Measurements from ENCODE around the gene CLEC10A. TPM values are rescaled to one million over a fixed set of nuclear protein-coding genes. Genes with fewer than 3 reads are reported as not detected.

The CLEC10A gene
- total and polyA plus RNA-seq, 2 experiments from 2014 or later = 0.21 to 0.37 TPM

DNA sequence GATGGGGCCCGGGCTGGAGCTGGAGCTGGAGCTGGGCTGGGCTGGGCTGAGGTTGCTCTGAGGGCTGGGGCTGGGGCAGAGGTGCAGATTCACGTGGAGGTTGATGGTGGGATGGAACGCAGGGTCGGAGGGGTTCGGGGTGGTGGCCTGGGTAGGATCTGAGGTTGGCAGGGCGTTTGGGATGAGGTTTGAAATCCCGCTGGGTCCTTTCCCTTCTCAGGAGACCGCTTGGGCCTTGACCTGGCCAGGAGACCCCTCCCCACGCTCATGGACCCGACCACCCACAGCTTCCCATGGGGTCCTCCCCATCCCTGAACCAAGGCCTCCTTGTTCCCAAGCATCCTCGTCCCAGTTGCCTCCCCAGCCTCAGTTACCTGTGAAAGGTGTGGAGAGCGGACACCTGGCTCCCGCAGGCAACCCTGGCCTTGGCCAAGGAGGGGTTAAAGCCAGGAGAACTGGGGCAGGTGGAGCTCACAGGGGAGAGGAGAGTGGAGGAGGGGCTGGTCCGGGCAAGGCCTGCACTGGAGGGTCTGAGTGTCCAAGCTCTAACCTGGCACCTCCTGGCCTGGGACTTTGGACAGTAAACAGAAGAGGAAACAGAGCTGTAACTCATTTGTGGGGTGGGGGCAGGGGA is 34.3 kb upstream of the CLEC10A start, which contains the start of gene ASGR2:
Gene ASGR2 (minus strand): TSS at position 582 of the 634 bp plus-strand sequence. CDS start 582 bp downstream, outside the sequence.
- Histone ChIP-seq H3K27me3 (no peaks in the 10 kb centered on the region), H3K9me2 (replicated peaks; ENCODE audit: insufficient read depth) (no peaks in the 10 kb centered on the region), H4K20me1 (ENCODE audit: insufficient read depth, poor library complexity, severe bottlenecking) (no peaks in the 10 kb centered on the region), H3K27ac (peak within 1 kb of the TSS; percentile 81), H3K4me1 (ENCODE audit: insufficient read depth) (peaks cover 7% of the 10 kb centered on the region), H2AFZ (no peak within 1 kb of the TSS), H3K4me3 (no peak within 1 kb of the TSS), H3K36me3 (replicated peaks; ENCODE audit: insufficient read depth, low read depth) (no peaks in the 10 kb centered on the region), H3K9me3 (ENCODE audit: low read depth) (no peaks in the 10 kb centered on the region), H3K4me2 (peak within 1 kb of the TSS; percentile 55), H3K79me2 (no peaks in the 10 kb centered on the region)
- peak; percentile 60 for DNase-seq (ENCODE audit: low spot score)
- TF ChIP-seq EZH2 (IDR thresholded peaks at IDR 0.05; ENCODE audit: borderline replicate concordance) (no peak), EZH2phosphoT487 (IDR thresholded peaks at IDR 0.05; ENCODE audit: low read depth, severe bottlenecking, unreplicated experiment) (no peak)
- TF ChIP-seq, protein P1, sequence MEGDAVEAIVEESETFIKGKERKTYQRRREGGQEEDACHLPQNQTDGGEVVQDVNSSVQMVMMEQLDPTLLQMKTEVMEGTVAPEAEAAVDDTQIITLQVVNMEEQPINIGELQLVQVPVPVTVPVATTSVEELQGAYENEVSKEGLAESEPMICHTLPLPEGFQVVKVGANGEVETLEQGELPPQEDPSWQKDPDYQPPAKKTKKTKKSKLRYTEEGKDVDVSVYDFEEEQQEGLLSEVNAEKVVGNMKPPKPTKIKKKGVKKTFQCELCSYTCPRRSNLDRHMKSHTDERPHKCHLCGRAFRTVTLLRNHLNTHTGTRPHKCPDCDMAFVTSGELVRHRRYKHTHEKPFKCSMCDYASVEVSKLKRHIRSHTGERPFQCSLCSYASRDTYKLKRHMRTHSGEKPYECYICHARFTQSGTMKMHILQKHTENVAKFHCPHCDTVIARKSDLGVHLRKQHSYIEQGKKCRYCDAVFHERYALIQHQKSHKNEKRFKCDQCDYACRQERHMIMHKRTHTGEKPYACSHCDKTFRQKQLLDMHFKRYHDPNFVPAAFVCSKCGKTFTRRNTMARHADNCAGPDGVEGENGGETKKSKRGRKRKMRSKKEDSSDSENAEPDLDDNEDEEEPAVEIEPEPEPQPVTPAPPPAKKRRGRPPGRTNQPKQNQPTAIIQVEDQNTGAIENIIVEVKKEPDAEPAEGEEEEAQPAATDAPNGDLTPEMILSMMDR (IDR thresholded peaks at IDR 0.05; ENCODE audit: poor library complexity) = no peak
- WGBS (ENCODE audit: low lambda C conversion rate, missing lambda C conversion rate) = 70% methylated on average over 14 of the region's 14 CpGs

DNA sequence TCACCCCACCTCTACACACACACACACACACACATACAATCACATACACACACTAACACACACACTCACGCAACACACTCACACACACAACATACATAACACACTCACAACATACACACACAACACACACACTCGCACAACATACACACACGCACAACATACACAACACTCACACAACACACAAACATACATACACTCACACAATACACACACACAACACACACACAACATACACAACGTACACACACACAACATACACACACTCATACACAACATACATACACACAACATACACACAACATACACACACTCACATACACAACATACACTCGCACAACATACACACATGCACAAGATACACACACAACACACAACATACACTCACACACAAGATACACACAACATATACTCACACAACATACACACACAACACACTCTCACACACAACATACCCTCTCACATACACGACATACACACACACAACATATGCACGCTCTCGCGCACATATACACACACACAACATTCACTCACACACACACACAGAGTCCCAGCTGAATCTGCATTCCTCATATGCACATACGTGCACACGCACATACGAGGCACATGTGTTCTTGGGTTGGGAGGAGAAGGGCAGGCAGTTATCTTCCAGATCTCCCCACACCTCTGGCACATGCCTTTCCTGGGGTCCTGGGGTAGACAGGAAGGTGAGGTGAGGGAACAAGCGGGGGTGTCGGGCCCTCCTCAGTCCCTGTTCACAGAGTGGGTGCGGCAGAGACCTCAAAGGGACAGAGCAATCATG is 33.4 kb upstream of the CLEC10A start:
- Histone ChIP-seq H4K20me1 (ENCODE audit: insufficient read depth, poor library complexity, severe bottlenecking) (no peaks in the 10 kb centered on the region), H3K79me2 (no peaks in the 10 kb centered on the region), H3K4me2 (peak overlapping the region; percentile 50), H3K4me1 (ENCODE audit: insufficient read depth) (peaks cover 7% of the 10 kb centered on the region), H3K27me3 (no peaks in the 10 kb centered on the region), H3K9me3 (ENCODE audit: low read depth) (no peaks in the 10 kb centered on the region), H3K9me2 (replicated peaks; ENCODE audit: insufficient read depth) (no peaks in the 10 kb centered on the region), H2AFZ (no peak overlapping the region), H3K27ac (peak overlapping the region; percentile 68), H3K36me3 (replicated peaks; ENCODE audit: insufficient read depth, low read depth) (no peaks in the 10 kb centered on the region), H3K4me3 (no peak overlapping the region)
- WGBS (ENCODE audit: low lambda C conversion rate, missing lambda C conversion rate) = 93% methylated on average over 15 of the region's 15 CpGs
- DNase-seq (ENCODE audit: low spot score) = no peak
- no peak for TF ChIP-seq EZH2 (IDR thresholded peaks at IDR 0.05; ENCODE audit: borderline replicate concordance)
- TF ChIP-seq, protein P1 (IDR thresholded peaks at IDR 0.05; ENCODE audit: poor library complexity) = no peak
- TF ChIP-seq EZH2phosphoT487 (IDR thresholded peaks at IDR 0.05; ENCODE audit: low read depth, severe bottlenecking, unreplicated experiment) = no peak

DNA sequence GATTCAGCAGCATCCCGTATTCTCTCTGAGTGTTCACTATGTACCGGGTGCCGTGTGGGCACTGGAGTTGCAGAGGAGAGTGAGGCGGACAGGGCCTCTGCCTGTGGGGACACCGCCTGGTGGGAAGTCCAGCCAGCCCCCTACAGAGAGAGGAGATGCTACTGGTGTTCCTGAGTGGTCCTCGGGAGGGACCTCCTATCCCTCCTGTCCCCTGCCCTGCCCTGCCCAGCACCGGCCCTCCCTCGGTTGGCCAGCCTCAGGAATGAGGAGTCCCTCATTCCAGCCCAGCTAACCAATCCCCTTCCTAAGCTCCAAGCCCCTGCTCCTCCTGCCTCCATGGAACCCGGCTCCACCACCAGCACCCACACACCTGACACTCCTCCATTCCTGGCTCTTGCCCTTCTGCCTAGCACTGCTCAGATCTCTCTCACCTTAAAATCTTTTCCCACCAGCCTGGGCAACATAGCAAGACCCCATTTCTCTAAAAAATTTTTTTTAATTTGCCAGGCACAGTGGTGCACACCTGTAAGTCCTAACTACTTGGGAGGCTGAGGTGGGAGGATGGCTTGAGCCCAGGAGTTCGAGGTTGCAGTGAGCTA is 32.6 kb upstream of the CLEC10A start:
- WGBS (ENCODE audit: low lambda C conversion rate, missing lambda C conversion rate) = 79% methylated on average over 8 of the region's 10 CpGs
- H3K4me1 ChIP-seq (ENCODE audit: insufficient read depth) = peaks cover 7% of the 10 kb centered on the region
- H3K9me2 ChIP-seq (replicated peaks; ENCODE audit: insufficient read depth) = no peaks in the 10 kb centered on the region
- no peaks in the 10 kb centered on the region for H3K9me3 ChIP-seq (ENCODE audit: low read depth)
- no peaks in the 10 kb centered on the region for H3K27me3 ChIP-seq
- no peak overlapping the region for H3K27ac ChIP-seq
- H3K4me2 ChIP-seq = no peak overlapping the region
- TF ChIP-seq EZH2phosphoT487 (IDR thresholded peaks at IDR 0.05; ENCODE audit: low read depth, severe bottlenecking, unreplicated experiment) (no peak), EZH2 (IDR thresholded peaks at IDR 0.05; ENCODE audit: borderline replicate concordance) (no peak)
- TF ChIP-seq, protein P1 (IDR thresholded peaks at IDR 0.05; ENCODE audit: poor library complexity) = no peak
- no peaks in the 10 kb centered on the region for H3K36me3 ChIP-seq (replicated peaks; ENCODE audit: insufficient read depth, low read depth)
- H4K20me1 ChIP-seq (ENCODE audit: insufficient read depth, poor library complexity, severe bottlenecking) = no peaks in the 10 kb centered on the region
- no peak for DNase-seq (ENCODE audit: low spot score)
- no peak overlapping the region for H2AFZ ChIP-seq
- no peaks in the 10 kb centered on the region for H3K79me2 ChIP-seq
- H3K4me3 ChIP-seq = no peak overlapping the region

Data from hepatocyte (in vitro differentiated cells).